Panc1 (cell line): ENCODE data around the gene RNF8. TPM values are rescaled to one million over a fixed set of nuclear protein-coding genes. Genes with fewer than 3 reads are reported as not detected.
"Not testable (repeated sequence)": the region's sequence is repeated elsewhere in the genome, so short reads cannot be mapped to it uniquely, and the experiment has no call there.

Source experiments
- ATAC-seq: fragments of 200-7000 bp; cut with Tn5 transposase; 2 replicates; pipeline ENCODE4 v1.9.1; 2020; ENCODE audit warnings: mild to moderate bottlenecking, moderate library complexity
- BruUV-seq: library from RNA; stranded (reverse); fragments of 400-500 nt; replicated peaks from 2 replicates; lab custom pipeline; 2021; lab: Mats Ljungman, UMichigan
- CTCF ChIA-PET: fragments of 300-600 bp; sonication (Branson Sonifier 250); formaldehyde crosslinking; loops from one replicate; lab custom pipeline; 2022; ENCODE audit warnings: antibody characterized with exemption; lab: Charles Lee
- POLR2A ChIA-PET: fragments of 300-600 bp; sonication (Branson Sonifier 250); formaldehyde crosslinking; loops from one replicate; lab custom pipeline; 2022; ENCODE audit warnings: antibody characterized with exemption; lab: Charles Lee
- DNase-seq: peaks from one replicate; pipeline ENCODE4 v3.0.0-alpha.2; 2010; ENCODE audit warnings: low read depth, low spot score
- H3K27ac ChIP-seq: 2 replicates; pipeline ENCODE4 v1.5.1; 2011; ENCODE audit warnings: mild to moderate bottlenecking, low read length, inconsistent platforms
- H3K27me3 ChIP-seq: fragments of 200-500 bp; sonication (Bioruptor generic); 2 replicates; pipeline ENCODE4 v1.6.0; 2014; ENCODE audit warnings: low read length, inconsistent platforms; ENCODE audit not compliant: control insufficient read depth, insufficient read depth
- H3K36me3 ChIP-seq: fragments of 200-500 bp; sonication (Bioruptor generic); 2 replicates; pipeline ENCODE4 v1.5.1; 2014; ENCODE audit warnings: inconsistent platforms, mild to moderate bottlenecking, low read length, moderate library complexity; ENCODE audit not compliant: control insufficient read depth, insufficient read depth
- H3K4me1 ChIP-seq: 2 replicates; pipeline ENCODE4 v1.5.1; 2011; ENCODE audit warnings: inconsistent platforms, mild to moderate bottlenecking, low read length, moderate library complexity; ENCODE audit not compliant: control insufficient read depth, insufficient read depth
- H3K4me3 ChIP-seq, 2 experiments: 2 replicates each; pipeline ENCODE4 v1.5.1; 2011 to 2012; ENCODE audit warnings: low read depth in 2 of 2, low read length in 2 of 2, mild to moderate bottlenecking in 2 of 2, inconsistent platforms in 1 of 2, moderate library complexity in 1 of 2
- H3K9me3 ChIP-seq: fragments of 200-500 bp; sonication (Bioruptor generic); 2 replicates; pipeline ENCODE4 v1.5.1; 2014; ENCODE audit warnings: low read depth, mild to moderate bottlenecking, inconsistent platforms, low read length, moderate library complexity; ENCODE audit not compliant: control insufficient read depth, insufficient read depth
- POLR2AphosphoS5 ChIP-seq: IDR thresholded peaks from 2 replicates; pipeline ENCODE4 v1.6.1; 2012; ENCODE audit warnings: mild to moderate bottlenecking, low read depth, low read length, moderate library complexity
- SIN3A ChIP-seq: IDR thresholded peaks from 2 replicates; pipeline ENCODE4 v1.6.1; 2012; ENCODE audit warnings: low read depth, mild to moderate bottlenecking, low read length, moderate library complexity, borderline replicate concordance; ENCODE audit not compliant: insufficient read depth
- TCF7L2 ChIP-seq: IDR thresholded peaks from 2 replicates; pipeline ENCODE4 v1.6.1; 2011; ENCODE audit warnings: mild to moderate bottlenecking, low read depth, low read length, inconsistent platforms
- in situ Hi-C: cut with HindIII; loops from 2 replicates; pipeline ENCODE4 v1.10.0; 2016; ENCODE audit warnings: low sequenced_read_pairs, low pct_unique_long_range_greater_than_20kb
- intact Hi-C: fragments of 100-400 bp; cut with micrococcal nuclease; formaldehyde crosslinking; loops from one replicate; pipeline ENCODE4 v1.10.0; 2022; ENCODE audit not compliant: unreplicated experiment
- total RNA-seq: library from RNA; stranded (reverse); gene quantifications from one replicate; pipeline ENCODE4 v1.2.1, GENCODE V29; 2021; ENCODE audit not compliant: unreplicated experiment
- TF ChIP-seq, protein P1 (sequence below): fragments of 450-650 bp; IDR thresholded peaks from 2 replicates; pipeline ENCODE4 v1.5.1; 2017; ENCODE audit warnings: mild to moderate bottlenecking
- TF ChIP-seq, protein P2 (sequence below), 2 experiments: IDR thresholded peaks; 2 replicates each; pipeline ENCODE4 v1.6.1; 2011 to 2012; ENCODE audit warnings: low read depth in 2 of 2, control low read depth in 1 of 2, low read length in 1 of 2, mild to moderate bottlenecking in 1 of 2, moderate library complexity in 1 of 2; ENCODE audit not compliant: insufficient read depth in 1 of 2

RNF8 gene
- total RNA-seq, 1 experiment from 2014 or later: 21.1 TPM

DNA sequence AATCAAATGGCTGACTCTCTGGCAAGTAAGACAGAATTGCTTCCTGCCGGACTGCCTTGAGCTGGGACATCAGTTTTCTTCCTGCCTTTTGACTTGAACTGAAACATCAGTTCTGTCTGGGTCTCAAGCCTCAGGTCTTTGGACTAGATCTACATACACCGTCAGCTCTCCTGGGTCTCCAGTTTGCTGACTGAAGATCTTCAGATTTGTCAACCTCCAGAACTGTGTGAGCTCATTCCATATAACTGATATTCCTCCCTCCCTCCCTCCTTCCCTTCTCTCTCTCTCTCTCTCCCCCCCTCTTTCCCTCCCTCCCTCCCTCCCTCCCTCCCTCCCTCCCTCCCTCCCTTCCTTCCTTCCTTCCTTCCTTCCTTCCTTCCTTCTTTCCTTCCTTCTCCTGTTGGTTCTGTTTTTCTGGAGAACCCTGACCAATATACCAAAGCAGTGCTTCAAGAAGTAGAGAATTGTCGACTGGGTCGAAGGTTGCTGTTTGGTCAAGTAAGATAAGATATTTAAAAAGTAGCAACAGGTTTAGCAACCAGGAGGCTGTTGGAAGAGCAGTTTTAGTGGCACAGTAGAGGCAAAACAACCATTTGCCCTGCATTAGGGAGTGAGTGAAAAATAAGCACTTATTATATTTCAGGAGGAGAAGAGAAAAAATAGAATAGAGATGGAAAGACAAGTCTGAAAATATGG lies 46.2 kb downstream of the RNF8 start:
- POLR2A ChIA-PET: no interaction called here
- no TSS peak for BruUV-seq
- in situ Hi-C loops: no loop called here

DNA sequence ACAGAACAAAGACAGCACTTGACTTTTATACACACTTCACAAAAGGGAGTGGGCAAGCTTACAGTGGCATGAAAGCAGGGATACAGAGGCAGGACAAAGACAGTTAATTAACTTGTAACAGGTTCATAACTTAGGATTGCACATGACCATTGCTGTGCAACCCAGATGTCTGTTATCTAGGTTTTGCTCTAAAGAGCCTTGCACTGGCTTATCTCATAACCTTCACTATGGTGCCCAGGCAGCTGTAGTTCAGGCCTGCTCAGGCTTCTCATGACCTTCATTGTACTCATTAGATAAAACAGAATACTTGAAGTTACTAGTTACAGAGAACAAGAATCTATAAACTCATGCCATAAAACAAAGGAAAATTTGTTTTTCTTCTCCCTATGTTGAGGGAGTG lies 47.9 kb downstream of the RNF8 start:
- POLR2A ChIA-PET, H3K4me1 ChIP-seq, ATAC-seq, H3K9me3 ChIP-seq, H3K36me3 ChIP-seq, H3K4me3 ChIP-seq, intact Hi-C loops, CTCF ChIA-PET, H3K27ac ChIP-seq, DNase-seq, BruUV-seq, H3K27me3 ChIP-seq, in situ Hi-C loops: not testable (repeated sequence)

More for the DNA sequence above, 46.2 kb downstream of the RNF8 start:
- ATAC-seq: no peak
- no peak overlapping the region for H3K4me3 ChIP-seq
- intact Hi-C loops: no loop called here
- CTCF ChIA-PET: no interaction called here
- no peak for TF ChIP-seq SIN3A
- no peak for TF ChIP-seq POLR2AphosphoS5
- TF ChIP-seq, protein P1, sequence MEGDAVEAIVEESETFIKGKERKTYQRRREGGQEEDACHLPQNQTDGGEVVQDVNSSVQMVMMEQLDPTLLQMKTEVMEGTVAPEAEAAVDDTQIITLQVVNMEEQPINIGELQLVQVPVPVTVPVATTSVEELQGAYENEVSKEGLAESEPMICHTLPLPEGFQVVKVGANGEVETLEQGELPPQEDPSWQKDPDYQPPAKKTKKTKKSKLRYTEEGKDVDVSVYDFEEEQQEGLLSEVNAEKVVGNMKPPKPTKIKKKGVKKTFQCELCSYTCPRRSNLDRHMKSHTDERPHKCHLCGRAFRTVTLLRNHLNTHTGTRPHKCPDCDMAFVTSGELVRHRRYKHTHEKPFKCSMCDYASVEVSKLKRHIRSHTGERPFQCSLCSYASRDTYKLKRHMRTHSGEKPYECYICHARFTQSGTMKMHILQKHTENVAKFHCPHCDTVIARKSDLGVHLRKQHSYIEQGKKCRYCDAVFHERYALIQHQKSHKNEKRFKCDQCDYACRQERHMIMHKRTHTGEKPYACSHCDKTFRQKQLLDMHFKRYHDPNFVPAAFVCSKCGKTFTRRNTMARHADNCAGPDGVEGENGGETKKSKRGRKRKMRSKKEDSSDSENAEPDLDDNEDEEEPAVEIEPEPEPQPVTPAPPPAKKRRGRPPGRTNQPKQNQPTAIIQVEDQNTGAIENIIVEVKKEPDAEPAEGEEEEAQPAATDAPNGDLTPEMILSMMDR: no peak
- no peak for TF ChIP-seq TCF7L2
- TF ChIP-seq, protein P2, sequence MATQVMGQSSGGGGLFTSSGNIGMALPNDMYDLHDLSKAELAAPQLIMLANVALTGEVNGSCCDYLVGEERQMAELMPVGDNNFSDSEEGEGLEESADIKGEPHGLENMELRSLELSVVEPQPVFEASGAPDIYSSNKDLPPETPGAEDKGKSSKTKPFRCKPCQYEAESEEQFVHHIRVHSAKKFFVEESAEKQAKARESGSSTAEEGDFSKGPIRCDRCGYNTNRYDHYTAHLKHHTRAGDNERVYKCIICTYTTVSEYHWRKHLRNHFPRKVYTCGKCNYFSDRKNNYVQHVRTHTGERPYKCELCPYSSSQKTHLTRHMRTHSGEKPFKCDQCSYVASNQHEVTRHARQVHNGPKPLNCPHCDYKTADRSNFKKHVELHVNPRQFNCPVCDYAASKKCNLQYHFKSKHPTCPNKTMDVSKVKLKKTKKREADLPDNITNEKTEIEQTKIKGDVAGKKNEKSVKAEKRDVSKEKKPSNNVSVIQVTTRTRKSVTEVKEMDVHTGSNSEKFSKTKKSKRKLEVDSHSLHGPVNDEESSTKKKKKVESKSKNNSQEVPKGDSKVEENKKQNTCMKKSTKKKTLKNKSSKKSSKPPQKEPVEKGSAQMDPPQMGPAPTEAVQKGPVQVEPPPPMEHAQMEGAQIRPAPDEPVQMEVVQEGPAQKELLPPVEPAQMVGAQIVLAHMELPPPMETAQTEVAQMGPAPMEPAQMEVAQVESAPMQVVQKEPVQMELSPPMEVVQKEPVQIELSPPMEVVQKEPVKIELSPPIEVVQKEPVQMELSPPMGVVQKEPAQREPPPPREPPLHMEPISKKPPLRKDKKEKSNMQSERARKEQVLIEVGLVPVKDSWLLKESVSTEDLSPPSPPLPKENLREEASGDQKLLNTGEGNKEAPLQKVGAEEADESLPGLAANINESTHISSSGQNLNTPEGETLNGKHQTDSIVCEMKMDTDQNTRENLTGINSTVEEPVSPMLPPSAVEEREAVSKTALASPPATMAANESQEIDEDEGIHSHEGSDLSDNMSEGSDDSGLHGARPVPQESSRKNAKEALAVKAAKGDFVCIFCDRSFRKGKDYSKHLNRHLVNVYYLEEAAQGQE (IDR thresholded peaks at IDR 0.05; ENCODE audit: insufficient read depth in 1 of 2, low read depth in 2 of 2, low read length in 1 of 2): no peak
- no peaks in the 10 kb centered on the region for H3K4me1 ChIP-seq
- no peak overlapping the region for H3K27ac ChIP-seq
- no peaks in the 10 kb centered on the region for H3K9me3 ChIP-seq
- DNase-seq: no peak
- no peaks in the 10 kb centered on the region for H3K36me3 ChIP-seq
- no peaks in the 10 kb centered on the region for H3K27me3 ChIP-seq

DNA sequence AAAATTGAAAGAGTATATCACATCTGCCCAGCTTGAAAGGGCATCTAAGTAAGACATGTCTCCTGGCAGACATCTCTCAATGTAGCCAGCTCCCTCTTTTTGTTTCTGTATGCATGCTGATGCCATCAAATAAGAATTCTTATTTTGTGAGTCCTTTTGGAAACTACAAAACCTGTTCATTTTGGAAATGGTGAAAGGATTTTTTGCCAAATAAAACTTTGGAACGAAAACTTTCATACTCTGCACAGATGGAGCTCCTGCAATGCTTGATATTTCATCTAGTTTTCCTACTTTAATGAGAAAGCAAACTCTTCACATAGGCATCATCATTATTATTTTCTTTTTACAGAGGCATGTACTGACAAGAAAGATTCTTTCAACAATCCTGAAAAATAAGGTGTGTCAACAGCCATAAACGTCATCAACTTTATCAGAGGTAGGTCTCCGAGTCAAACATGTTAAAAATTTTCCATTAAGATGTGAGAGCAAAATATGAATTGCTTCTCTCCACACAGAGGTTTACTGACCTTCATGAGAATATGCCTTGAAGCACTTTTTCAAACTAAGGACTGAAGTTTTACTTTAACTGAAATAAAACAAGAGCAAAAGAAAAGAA lies 53.1 kb downstream of the RNF8 start:
- in situ Hi-C loops (no loop called here), intact Hi-C loops (no loop called here)
- Histone ChIP-seq H3K27ac (no peak overlapping the region), H3K36me3 (no peaks in the 10 kb centered on the region), H3K9me3 (no peaks in the 10 kb centered on the region), H3K27me3 (peaks cover 3% of the 10 kb centered on the region; the same call in 1 of the 2 replicates), H3K4me3 (no peak overlapping the region), H3K4me1 (no peaks in the 10 kb centered on the region)
- TF ChIP-seq SIN3A (no peak), TCF7L2 (no peak), POLR2AphosphoS5 (no peak)
- TF ChIP-seq, protein P1: no peak
- TF ChIP-seq, protein P2 (IDR thresholded peaks at IDR 0.05; ENCODE audit: insufficient read depth in 1 of 2, low read depth in 2 of 2, low read length in 1 of 2): no peak
- DNase-seq (no peak), ATAC-seq (no peak)
- ChIA-PET POLR2A (no interaction called here), CTCF (no interaction called here)
- no TSS peak for BruUV-seq
